Measurements from ENCODE around the gene AKAP6. TPM values are rescaled to one million over a fixed set of nuclear protein-coding genes. Genes with fewer than 3 reads are reported as not detected.

The AKAP6 gene
- polyA plus RNA-seq, 3 donors, result 2.6 to 2.7 (median 2.6) TPM

DNA sequence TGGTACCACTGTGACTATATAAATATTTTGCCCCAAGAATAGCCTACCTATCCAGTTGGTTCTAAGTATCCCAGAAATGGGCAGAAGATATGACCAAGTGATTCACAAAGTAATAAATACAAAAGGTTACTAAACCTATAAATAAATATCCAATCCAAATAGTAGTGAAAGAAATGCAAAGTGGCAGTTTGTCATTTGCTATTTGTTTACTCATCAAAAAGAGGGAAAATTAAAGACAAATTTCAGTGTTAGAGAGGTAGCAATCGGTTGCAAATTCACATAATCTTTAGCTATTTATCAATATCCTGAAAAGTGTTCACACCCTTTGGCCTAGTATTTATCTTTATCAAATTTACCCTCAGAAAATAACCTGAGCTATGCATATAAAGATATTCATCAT, 473.2 kb downstream of the AKAP6 start:
- no peak for DNase-seq (ENCODE audit: extremely low read depth in 1 of 11, low read depth in 9 of 11, low spot score in 4 of 11)

GRCh38 chr14:32805979-32806378, 476.9 kb downstream of the AKAP6 start:
- no peak for DNase-seq (ENCODE audit: extremely low read depth in 1 of 11, low read depth in 9 of 11, low spot score in 4 of 11)

GRCh38 chr14:32808644-32809043, 479.5 kb downstream of the AKAP6 start:
- DNase-seq (ENCODE audit: extremely low read depth in 1 of 11, low read depth in 9 of 11, low spot score in 4 of 11), result peak in 6 of 11 donors; percentile 22 to 51 (median 39)

DNA sequence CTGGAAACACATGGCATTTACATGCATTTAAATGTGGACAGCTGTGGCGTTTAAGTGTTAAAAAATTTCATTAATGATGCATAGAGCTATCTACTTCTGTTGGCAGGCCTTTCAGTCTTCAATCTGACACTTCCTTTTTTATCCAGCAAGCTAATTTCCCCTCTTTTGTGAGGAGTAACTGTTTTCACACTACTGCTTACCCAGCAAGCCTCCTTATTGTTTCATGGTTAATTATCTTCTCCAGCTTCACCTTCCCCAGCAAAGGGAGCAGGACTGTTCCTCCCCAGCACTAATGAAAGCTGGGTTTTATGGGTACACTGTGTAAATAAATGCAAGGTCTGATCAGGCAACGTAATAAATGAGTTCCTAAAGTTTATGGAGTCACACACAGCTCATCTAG, 480.2 kb downstream of the AKAP6 start:
- no peak for DNase-seq (ENCODE audit: extremely low read depth in 1 of 11, low read depth in 9 of 11, low spot score in 4 of 11)

GRCh38 chr14:32813401-32813800, 484.3 kb downstream of the AKAP6 start:
- DNase-seq (ENCODE audit: extremely low read depth in 1 of 11, low read depth in 9 of 11, low spot score in 4 of 11), result no peak

DNA sequence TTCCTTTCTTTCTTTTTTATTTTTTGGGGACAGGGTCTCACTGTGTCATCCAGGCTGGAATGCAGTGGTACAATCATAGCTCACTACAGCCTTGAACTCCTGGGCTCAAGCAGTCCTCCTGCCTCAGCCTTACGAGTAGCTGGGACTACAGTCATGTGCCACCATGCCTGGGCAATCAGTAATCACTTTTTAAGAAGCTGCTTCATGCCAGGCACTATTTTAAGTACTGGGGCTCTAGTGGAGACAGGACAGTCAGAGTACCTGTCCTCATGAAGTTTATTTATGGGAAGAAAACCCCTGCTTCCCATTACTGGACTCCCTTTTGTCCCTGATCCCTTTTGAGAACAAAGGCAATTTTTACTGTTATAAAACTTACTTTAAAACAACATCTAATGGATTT, 485.6 kb downstream of the AKAP6 start:
- no peak for DNase-seq (ENCODE audit: extremely low read depth in 1 of 11, low read depth in 9 of 11, low spot score in 4 of 11)

- no peak for DNase-seq (ENCODE audit: extremely low read depth in 1 of 11, low read depth in 9 of 11, low spot score in 4 of 11)
Observed at GRCh38 chr14:32816588-32816987, 487.5 kb downstream of the AKAP6 start.

DNA sequence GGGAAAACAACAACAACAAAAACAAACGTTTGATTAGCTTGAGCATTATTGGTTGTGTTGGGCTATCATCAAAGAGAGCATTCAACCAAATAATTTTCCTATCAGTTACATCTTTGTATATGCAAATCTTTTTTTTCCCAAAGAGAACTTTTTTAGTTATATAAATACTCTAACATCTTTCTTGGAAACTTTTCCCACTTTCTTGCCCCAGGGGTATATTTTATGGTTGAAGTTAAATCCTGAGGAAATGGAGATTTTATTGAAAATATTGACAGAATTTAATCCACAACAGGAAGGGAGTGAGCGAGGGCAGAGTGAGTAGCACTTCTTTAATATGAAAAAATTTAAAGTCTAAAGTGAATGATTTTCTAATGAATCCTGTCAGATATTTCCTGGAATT, 488.7 kb downstream of the AKAP6 start:
- DNase-seq (ENCODE audit: extremely low read depth in 1 of 11, low read depth in 9 of 11, low spot score in 4 of 11), result no peak

GRCh38 chr14:32818581-32818980, 489.5 kb downstream of the AKAP6 start:
- no peak for DNase-seq (ENCODE audit: extremely low read depth in 1 of 11, low read depth in 9 of 11, low spot score in 4 of 11)

- no peak for DNase-seq (ENCODE audit: extremely low read depth in 1 of 11, low read depth in 9 of 11, low spot score in 4 of 11)
Observed at GRCh38 chr14:32820181-32820580, 491.1 kb downstream of the AKAP6 start.

DNA sequence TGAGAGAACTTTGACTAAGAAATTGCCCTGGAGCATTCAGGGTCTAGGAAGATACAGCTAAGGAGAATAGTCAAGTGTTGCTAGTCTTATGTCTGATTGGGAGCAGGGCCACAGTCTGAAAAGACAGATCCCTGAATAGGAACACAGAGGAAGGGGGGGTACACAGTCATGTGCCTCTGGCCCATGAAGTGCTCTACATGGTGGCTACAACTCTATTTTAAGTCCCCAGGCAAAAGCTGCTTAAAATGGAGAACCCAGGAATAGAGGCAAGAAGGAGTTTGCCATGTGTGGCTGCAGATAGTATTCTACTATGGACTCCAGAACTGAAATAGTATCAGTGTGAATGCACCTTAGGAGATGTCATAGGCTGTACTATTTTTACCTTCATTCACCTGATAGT, 491.6 kb downstream of the AKAP6 start:
- no peak for DNase-seq (ENCODE audit: extremely low read depth in 1 of 11, low read depth in 9 of 11, low spot score in 4 of 11)

DNA sequence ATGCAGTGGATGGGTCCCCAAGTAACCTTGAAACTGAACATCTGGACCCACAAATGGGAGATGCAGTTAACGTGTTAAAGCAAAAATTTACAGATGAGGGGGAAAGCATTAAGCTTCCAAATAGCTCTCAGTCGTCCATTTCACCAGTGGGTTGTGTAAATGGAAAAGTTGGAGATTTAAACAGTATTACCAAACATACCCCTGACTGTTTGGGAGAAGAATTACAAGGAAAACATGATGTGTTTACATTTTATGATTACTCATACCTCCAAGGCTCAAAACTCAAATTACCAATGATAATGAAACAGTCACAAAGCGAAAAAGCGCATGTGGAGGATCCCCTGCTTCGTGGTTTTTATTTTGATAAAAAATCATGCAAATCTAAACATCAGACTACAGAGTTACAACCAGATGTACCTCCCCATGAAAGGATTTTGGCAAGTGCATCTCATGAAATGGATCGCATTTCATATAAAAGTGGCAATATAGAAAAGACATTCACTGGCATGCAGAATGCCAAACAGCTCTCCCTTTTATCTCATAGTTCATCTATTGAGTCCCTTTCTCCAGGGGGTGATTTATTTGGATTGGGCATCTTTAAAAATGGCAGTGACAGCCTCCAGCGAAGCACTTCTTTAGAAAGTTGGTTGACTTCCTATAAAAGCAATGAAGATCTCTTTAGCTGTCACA, 493.0 kb downstream of the AKAP6 start:
- no peak for DNase-seq (ENCODE audit: extremely low read depth in 1 of 11, low read depth in 9 of 11, low spot score in 4 of 11)

DNA sequence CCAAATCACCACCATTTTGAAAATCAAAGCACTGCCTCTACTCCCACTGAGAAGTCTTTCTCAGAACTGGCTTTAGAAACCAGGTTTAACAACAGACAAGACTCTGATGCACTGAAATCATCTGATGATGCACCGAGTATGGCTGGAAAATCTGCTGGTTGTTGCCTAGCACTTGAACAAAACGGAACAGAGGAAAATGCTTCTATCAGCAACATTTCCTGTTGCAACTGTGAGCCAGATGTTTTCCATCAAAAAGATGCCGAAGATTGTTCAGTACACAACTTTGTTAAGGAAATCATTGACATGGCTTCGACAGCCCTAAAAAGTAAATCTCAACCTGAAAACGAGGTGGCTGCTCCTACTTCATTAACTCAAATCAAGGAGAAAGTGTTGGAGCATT, 494.6 kb downstream of the AKAP6 start:
- no peak for DNase-seq (ENCODE audit: extremely low read depth in 1 of 11, low read depth in 9 of 11, low spot score in 4 of 11)

DNA sequence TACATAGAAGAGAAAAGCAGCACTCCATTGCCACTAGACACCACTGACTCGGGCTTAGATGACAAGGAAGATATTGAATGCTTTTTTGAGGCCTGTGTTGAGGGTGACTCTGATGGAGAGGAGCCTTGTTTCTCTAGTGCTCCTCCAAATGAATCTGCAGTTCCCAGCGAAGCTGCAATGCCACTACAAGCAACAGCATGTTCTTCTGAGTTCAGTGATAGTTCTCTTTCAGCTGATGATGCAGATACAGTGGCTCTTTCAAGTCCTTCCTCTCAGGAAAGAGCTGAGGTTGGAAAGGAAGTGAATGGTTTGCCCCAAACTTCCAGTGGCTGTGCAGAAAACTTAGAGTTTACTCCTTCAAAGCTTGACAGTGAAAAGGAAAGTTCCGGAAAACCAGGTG, 495.1 kb downstream of the AKAP6 start:
- no peak for DNase-seq (ENCODE audit: extremely low read depth in 1 of 11, low read depth in 9 of 11, low spot score in 4 of 11)

DNA sequence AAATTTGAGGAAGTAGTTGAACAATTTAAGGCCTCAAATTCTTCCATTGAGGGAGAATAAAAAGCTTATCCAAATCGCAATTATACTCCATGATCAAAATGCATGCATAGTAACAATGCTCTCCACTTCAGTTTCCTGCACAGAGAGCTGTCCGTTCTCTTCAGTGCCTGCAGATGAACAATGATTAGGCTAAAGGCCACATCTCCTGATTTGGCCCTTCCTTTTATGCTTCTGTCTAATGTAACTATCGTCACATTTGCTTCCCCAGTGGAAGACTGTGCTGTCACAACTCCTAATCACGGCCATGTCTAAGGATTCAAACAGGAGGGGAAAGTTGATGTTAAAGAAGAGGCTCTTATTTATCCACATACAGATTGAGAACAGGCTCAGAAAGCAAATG, 496.0 kb downstream of the AKAP6 start:
- DNase-seq (ENCODE audit: extremely low read depth in 1 of 11, low read depth in 9 of 11, low spot score in 4 of 11), result no peak

GRCh38 chr14:32826404-32827082, 497.4 kb downstream of the AKAP6 start:
- no peak for DNase-seq (ENCODE audit: extremely low read depth in 1 of 11, low read depth in 9 of 11, low spot score in 4 of 11)

GRCh38 chr14:32827514-32827913, 498.4 kb downstream of the AKAP6 start:
- no peak for DNase-seq (ENCODE audit: extremely low read depth in 1 of 11, low read depth in 9 of 11, low spot score in 4 of 11)

DNA sequence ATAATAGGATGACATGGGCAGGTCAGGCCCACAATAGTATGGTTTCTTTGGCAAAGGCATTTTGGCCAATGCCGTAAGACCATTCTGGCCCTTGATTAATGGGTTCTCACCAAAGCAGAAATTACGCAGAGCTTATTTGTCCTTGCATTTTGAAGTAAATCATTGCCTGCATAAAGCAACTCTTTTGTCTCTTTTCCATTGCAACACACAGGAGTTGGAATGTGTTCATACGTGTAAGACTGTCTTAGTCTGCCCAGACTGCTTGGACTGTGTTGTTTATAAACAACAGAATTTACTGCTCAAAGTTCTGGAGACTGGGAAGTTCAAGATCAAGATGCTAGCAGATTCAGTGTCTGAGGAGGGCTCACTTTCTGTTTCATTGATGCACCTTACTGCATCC, 506.8 kb downstream of the AKAP6 start:
- no peak for DNase-seq (ENCODE audit: extremely low read depth in 1 of 11, low read depth in 9 of 11, low spot score in 4 of 11)

DNA sequence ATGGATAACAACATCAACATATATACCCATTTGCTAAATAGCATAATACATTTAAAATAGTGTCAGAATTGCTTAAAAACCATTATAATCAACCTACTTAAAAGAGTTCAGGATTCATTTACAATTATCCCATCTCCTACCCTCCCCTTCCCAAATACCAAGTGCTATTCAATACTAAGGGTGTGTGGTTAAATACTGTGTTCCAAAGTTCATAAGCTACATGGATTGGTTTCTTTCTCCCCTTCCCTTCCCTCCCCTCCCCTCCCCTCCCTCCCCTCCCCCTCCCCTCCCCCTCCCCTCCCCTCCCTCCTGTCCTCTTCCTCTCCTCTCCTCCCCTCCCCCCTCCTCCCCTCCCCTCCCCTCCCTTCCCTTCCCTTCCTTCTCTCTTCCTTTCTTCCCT, 512.6 kb downstream of the AKAP6 start:
- DNase-seq (ENCODE audit: extremely low read depth in 1 of 11, low read depth in 9 of 11, low spot score in 4 of 11), result no peak

DNA sequence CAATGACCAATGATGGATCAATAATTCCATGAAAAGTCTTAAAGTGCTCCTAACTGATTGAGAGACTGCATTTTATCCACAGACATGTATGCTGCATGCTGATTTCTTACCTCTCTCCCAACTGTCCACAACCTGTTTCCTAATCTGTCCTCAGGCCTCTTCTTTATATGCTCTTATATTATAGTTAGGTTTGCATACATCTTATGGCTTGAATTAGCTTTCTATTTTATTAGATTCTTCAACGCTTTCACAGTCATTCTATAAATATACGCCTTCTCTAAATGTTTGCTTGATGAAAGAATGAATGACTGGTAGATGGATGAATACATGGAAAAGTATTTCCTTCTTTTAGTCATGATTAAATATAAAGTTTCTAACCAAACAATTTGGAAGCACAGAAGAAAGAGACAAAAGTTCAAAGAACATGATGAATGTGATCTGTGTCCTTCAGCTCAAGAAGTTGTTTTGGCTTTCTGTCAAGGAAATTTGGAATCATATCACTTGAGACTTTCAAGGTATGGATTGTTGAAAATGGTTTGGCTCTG, 517.8 kb downstream of the AKAP6 start:
- DNase-seq (ENCODE audit: extremely low read depth in 1 of 11, low read depth in 9 of 11, low spot score in 4 of 11), result no peak

GRCh38 chr14:32847867-32848266, 518.8 kb downstream of the AKAP6 start:
- no peak for DNase-seq (ENCODE audit: extremely low read depth in 1 of 11, low read depth in 9 of 11, low spot score in 4 of 11)
